ENCODE results near the gene RELA.

RELA gene

GRCh38 chr11:65624931-65625627 is 37.6 kb downstream of the RELA start:
- no peak for DNase-seq (ENCODE audit: extremely low read depth, insufficient read length)
- Histone ChIP-seq H3K27me3 (replicated peaks; ENCODE audit: control insufficient read depth, insufficient read depth, low read length) (no peaks in the 10 kb centered on the region), H3K4me3 (replicated peaks; ENCODE audit: low read depth, low read length) (no peak overlapping the region), H3K36me3 (ENCODE audit: control insufficient read depth, insufficient read depth, low read length) (peaks cover 71% of the 10 kb centered on the region)
- TF ChIP-seq, protein P1, sequence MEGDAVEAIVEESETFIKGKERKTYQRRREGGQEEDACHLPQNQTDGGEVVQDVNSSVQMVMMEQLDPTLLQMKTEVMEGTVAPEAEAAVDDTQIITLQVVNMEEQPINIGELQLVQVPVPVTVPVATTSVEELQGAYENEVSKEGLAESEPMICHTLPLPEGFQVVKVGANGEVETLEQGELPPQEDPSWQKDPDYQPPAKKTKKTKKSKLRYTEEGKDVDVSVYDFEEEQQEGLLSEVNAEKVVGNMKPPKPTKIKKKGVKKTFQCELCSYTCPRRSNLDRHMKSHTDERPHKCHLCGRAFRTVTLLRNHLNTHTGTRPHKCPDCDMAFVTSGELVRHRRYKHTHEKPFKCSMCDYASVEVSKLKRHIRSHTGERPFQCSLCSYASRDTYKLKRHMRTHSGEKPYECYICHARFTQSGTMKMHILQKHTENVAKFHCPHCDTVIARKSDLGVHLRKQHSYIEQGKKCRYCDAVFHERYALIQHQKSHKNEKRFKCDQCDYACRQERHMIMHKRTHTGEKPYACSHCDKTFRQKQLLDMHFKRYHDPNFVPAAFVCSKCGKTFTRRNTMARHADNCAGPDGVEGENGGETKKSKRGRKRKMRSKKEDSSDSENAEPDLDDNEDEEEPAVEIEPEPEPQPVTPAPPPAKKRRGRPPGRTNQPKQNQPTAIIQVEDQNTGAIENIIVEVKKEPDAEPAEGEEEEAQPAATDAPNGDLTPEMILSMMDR (IDR thresholded peaks at IDR 0.05; ENCODE audit: insufficient read depth, low read length, poor library complexity, severe bottlenecking), result no peak

DNA sequence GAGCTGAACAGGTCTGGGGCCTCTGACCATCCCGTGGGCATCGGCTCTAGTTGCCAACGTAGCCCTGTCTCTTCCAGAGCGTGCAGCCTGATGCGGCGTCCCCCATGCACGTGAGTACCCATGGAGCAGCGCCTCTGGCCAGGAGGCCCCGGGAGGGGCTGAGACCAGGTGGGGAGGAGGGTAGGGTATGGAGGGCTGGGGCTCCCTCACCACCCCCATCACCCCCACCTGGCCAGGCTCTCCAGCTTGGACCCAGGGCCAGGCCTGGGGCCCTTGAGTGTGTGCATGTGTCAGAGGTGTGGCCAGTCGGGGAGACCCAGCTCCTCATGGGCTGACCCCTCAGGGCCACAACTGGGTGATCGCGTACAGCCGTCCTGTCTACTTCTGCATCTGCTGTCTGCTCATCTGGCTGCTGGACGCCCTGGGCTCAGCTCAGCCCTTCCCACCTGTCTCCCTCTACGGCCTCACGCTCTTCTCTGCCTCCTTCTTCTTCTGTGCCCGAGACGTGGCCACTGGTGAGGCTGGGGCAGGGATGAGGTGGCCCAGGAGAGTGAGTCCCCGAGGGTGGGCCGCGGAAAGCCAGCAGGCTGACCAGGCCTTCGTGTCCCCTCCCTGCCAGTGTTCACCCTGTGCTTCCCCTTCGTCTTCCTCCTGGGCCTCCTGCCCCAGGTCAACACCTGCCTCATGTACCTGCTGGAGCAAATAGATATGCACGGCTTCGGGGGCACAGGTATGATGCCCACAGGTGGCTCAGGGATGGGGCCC is 38.7 kb downstream of the RELA start:
- DNase-seq (ENCODE audit: extremely low read depth, insufficient read length), result no peak
- no peaks in the 10 kb centered on the region for H3K27me3 ChIP-seq (replicated peaks; ENCODE audit: control insufficient read depth, insufficient read depth, low read length)
- peaks cover 69% of the 10 kb centered on the region for H3K36me3 ChIP-seq (ENCODE audit: control insufficient read depth, insufficient read depth, low read length)
- TF ChIP-seq, protein P1 (IDR thresholded peaks at IDR 0.05; ENCODE audit: insufficient read depth, low read length, poor library complexity, severe bottlenecking), result no peak
- no peak overlapping the region for H3K4me3 ChIP-seq (replicated peaks; ENCODE audit: low read depth, low read length)

DNA sequence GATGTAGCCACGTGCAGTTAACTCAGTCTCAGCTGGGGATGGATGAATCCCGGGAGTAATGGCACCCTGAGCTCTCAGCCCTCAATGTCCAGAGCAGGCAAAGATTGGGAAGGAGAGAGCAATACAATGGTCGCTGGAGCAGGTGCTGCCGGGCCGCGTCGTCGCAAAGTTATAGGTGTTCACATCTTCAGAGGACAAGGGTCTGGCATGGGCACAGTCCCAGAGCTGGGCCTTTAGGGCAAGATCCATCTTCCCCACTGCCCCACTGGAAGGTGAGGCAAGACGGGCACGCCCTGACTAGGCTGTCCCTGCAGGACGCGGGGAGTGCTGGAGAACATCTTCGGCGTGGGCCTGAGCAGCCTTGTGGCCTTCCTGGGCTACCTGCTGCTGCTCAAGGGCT is 39.5 kb downstream of the RELA start:
- no peak overlapping the region for H3K4me3 ChIP-seq (replicated peaks; ENCODE audit: low read depth, low read length)
- peaks cover 71% of the 10 kb centered on the region for H3K36me3 ChIP-seq (ENCODE audit: control insufficient read depth, insufficient read depth, low read length)
- DNase-seq (ENCODE audit: extremely low read depth, insufficient read length), result no peak
- TF ChIP-seq, protein P1 (IDR thresholded peaks at IDR 0.05; ENCODE audit: insufficient read depth, low read length, poor library complexity, severe bottlenecking), result no peak
- no peaks in the 10 kb centered on the region for H3K27me3 ChIP-seq (replicated peaks; ENCODE audit: control insufficient read depth, insufficient read depth, low read length)

- TF ChIP-seq, protein P1 (IDR thresholded peaks at IDR 0.05; ENCODE audit: insufficient read depth, low read length, poor library complexity, severe bottlenecking), result no peak
- H3K4me3 ChIP-seq (replicated peaks; ENCODE audit: low read depth, low read length), result no peak overlapping the region
- DNase-seq (ENCODE audit: extremely low read depth, insufficient read length), result no peak
- H3K27me3 ChIP-seq (replicated peaks; ENCODE audit: control insufficient read depth, insufficient read depth, low read length), result no peaks in the 10 kb centered on the region
- H3K36me3 ChIP-seq (ENCODE audit: control insufficient read depth, insufficient read depth, low read length), result peaks cover 69% of the 10 kb centered on the region
These were observed 40.7 kb downstream of the RELA start for GRCh38 chr11:65622011-65622410.

GRCh38 chr11:65621460-65621859 is 41.3 kb downstream of the RELA start:
- Histone ChIP-seq H3K4me3 (replicated peaks; ENCODE audit: low read depth, low read length) (no peak overlapping the region), H3K27me3 (replicated peaks; ENCODE audit: control insufficient read depth, insufficient read depth, low read length) (no peaks in the 10 kb centered on the region), H3K36me3 (ENCODE audit: control insufficient read depth, insufficient read depth, low read length) (peaks cover 68% of the 10 kb centered on the region)
- DNase-seq (ENCODE audit: extremely low read depth, insufficient read length), result no peak
- TF ChIP-seq, protein P1 (IDR thresholded peaks at IDR 0.05; ENCODE audit: insufficient read depth, low read length, poor library complexity, severe bottlenecking), result no peak

Data from GM06990 (cell line).